OCI-M1 (cell line): ENCODE measurements around the gene MLNR.

Experiments used
- DNase-seq: peaks from one replicate; lab custom pipeline; 2025; lab: John Stamatoyannopoulos, UW

Gene MLNR

DNA sequence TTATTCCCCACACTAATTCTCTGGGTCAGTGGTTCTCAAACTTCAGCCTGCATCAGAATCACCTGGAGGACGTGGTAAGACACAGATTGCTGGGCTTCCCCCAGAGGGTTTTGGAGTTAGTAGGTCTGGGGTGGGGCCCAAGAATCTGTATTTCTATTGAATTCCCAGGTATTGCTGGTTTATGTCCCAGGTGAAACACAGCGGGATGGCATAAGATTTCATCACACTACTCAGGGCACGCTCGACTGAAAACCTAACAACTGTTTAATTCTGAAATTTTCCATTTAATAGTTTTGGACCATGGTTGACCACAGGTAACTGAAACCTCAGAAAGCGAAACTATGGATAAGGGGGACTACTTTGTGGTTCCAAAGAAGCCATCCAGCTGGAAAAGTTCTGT, 6.5 kb downstream of the MLNR start:
- DNase-seq: no peak

DNA sequence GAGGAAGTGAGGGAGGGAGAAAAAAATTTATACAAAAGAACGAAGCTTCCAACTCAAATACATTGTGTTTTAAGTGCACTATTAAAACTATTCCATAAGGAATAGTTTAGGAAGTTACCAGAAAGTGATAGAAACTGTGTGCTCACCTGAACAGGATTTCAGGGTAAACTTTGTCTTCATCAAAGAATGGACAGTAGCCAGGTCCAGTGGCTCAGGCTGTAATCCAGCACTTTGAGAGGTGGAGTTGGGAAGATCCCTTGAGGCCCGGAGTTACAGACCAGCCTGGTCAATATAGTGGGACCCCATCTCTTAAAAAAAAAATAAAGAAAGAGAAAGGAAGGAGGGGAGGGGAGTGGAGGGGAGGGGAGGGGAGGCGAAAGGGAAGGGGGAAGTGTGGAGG, 14.6 kb downstream of the MLNR start:
- no peak for DNase-seq

- DNase-seq: no peak
These were observed 15.8 kb downstream of the MLNR start for GRCh38 chr13:49235856-49236431.

- no peak for DNase-seq
These were observed 18.5 kb downstream of the MLNR start for GRCh38 chr13:49238621-49239020.

- DNase-seq: peak; percentile 66
These were observed 19.9 kb downstream of the MLNR start for GRCh38 chr13:49240017-49240416.

DNA sequence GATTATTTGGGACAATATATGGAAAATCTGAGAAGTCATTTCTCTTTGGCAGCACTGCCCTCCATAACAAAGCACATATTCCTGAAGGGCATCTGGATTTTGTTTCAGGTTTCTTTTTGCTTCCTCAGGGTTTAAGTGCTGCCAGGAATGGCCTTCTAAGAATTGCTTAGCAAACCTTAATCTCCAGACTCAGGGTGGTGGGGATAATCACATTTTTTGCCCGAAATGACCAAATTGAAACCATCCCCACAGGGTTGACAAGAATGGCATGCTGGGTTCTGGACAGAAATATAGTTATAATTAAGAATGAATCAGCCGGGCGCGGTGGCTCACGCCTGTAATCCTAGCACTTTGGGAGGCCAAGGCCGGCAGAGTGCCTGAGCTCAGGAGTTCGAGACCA, 21.2 kb downstream of the MLNR start:
- no peak for DNase-seq

DNA sequence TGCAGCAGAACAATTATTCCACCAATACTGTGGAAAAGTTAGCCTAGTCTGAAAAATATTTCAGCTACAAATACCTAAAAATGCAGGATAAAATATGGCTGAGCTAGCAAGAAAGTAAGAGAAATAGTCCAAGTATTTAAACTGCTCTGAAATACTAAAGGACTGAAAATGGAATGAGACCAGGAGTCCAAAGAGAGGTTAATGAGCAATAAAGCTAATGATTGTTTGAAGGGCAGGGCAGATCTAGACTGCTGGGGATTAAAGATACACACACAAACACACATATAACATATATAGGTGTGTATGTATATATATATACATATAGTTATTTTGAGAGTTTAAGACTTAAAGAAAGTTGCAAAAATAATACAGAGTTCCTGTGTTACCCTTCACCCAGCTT, 25.0 kb downstream of the MLNR start:
- no peak for DNase-seq

DNA sequence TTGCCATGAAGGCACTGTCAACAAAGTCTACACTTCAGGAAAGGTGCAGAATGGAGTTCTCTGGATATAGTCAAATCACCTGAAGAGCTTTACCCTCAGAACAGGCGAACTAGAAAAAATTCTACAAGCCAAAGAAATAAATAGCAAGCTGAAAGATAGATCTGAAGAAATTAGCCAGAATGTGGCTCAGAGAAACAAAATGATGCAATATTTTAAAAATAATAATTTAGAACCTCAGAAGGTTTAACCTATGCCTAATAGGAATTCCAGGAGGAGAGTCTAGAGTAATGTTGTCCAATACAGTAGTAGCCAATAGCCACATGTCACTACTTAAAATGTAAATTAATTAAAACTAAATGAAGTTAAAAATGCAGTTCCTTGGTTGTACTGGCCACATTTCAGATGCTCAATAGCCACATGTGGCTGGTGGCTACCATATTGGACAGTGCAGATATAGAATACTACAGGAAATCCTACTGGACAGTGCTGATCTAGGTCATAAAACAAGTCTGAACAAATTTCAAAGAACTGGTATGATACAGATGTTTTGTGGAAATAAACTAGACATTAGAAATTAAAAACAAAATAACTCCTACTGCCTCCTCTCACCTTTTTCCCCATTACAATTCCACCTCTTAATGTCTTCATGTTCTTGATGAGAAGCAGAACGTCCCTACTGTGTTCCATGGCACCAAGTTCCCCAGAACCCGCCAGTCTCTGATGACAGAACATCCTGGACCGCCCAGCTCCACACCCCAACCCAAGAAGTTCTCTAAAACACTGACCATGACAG, 26.9 kb downstream of the MLNR start:
- peak; percentile 63 for DNase-seq

GRCh38 chr13:49247643-49248621, 27.8 kb downstream of the MLNR start, which contains the start of gene CDADC1:
CDADC1 (plus strand) TSS chr13:49247925; CDS start chr13:49248038, 113 bp downstream.
- peak; percentile 98 for DNase-seq

- peak; percentile 63 for DNase-seq
These were observed 28.5 kb downstream of the MLNR start for GRCh38 chr13:49248622-49249002.

GRCh38 chr13:49251326-49251725, 31.2 kb downstream of the MLNR start:
- no peak for DNase-seq

DNA sequence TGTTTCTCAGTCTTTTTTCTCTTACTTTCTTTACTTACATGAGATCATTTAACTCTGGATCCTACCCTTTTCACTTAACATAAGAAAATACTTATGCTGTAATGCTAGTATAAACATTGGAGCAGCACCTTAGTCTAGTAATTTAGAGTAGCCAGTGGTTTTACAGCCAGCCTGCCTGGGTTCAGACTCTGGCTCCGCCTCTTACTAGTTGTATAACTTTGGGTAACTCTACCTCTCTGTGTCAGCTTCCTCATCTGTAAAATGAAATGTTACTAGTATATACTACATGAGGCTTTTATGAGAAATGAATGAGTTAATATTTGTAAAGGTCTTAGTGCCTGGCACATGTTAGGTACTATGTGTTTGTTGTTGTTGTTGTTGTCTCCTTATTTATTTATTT, 33.2 kb downstream of the MLNR start:
- peak; percentile 41 for DNase-seq

GRCh38 chr13:49254007-49254406, 33.9 kb downstream of the MLNR start:
- DNase-seq: peak; percentile 21

GRCh38 chr13:49256841-49257240, 36.7 kb downstream of the MLNR start:
- DNase-seq: no peak

- DNase-seq: peak; percentile 74
These were observed 38.1 kb downstream of the MLNR start for GRCh38 chr13:49258089-49258796.

GRCh38 chr13:49259586-49259985, 39.4 kb downstream of the MLNR start:
- no peak for DNase-seq

DNA sequence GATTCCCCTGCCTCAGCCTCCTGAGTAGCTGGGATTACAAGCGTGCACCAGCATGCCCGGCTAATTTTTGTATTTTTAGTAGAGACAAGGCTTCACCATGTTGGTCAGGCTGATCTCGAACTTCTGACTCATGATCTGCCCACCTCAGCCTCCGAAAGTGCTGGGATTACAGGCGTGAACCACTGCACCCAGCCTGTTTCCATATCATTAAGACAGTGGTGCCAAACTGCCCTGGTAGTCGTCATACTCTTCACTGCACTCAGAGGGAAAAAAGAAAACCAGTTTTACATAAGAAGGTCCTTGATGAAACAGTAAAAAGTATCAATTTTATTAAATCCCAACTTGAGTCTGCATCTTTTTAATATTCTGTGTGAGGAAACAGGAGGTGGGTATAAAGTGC, 42.5 kb downstream of the MLNR start:
- DNase-seq: no peak

DNA sequence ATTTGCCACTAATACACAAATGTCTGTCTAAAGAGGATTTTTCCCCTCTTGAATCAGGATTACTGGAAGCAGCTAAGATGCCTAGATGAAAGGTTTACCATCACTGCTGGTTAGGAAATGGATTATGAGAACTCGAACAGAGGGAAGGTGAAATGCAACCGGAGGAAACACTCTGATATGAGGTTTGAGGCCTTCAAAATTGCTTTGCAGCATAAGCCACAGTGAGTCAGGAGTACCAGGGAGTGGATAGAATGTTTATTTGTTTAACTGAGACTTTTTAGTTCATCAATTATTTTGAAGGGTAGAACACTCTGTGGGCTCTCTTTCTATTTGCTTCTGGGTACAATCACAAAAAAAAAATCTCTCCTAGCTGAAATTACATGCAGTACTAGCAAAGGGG, 45.7 kb downstream of the MLNR start:
- no peak for DNase-seq

DNA sequence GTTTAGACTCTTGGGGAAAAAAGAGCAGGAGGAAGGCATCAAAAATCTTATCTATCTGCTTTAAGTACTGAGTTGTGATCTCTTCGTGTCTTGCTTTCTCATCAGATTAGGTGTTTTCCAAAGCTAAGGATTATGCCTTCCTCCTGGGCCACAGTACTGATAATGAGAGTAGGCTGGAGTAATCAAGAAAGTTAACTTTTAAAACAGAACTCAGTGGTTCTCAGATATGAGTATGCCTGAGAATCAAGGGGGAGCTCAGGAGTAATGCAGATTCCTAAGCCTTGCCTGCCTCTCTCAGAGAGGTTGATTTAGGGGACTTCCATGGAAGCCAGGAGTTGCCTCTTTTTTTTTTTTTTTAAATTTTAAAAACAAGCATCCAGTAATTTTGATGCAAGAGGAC, 51.1 kb downstream of the MLNR start:
- DNase-seq: no peak
